Posterior cingulate gyrus (tissue), 11 donors: ENCODE data around the gene VAMP8.
"Not testable (repeated sequence)": the region's sequence is repeated elsewhere in the genome, so short reads cannot be mapped to it uniquely, and the experiment has no call there.

ENCODE experiments used
- DNase-seq, 10 donors: peaks; one replicate each; pipeline versions ENCODE4 v3.0.0 to v3.0.0-alpha.2; 2020 to 2021; ENCODE audit warnings: mixed read lengths in 3 of 10
- intact Hi-C: fragments of 100-400 bp; cut with DNase I; formaldehyde crosslinking; loops from one replicate; pipeline ENCODE4 v1.15.1; 2023

Gene VAMP8

DNA sequence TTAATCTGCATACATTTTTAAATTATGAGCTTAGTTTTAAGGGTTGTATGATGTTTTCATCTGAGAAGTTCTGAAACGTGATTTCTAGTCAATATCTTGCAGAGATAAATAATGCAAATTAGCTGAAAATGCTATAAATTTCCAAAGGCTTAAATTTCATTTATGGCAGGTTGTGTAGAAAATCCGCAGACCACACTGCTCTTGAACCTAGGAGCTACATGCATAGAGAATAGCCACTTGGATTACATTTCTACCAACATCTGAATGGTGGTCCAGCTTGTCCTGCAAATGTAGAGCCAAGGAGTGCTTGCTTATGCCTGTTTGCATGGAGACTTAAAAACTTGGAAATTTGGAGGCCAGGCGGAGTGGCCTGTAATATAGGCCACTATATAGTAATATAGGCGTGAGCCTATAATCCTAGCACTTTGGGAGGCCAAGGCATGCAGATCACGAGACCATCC, 31.6 kb upstream of the VAMP8 start:
- intact Hi-C loops, result no loop called here

DNA sequence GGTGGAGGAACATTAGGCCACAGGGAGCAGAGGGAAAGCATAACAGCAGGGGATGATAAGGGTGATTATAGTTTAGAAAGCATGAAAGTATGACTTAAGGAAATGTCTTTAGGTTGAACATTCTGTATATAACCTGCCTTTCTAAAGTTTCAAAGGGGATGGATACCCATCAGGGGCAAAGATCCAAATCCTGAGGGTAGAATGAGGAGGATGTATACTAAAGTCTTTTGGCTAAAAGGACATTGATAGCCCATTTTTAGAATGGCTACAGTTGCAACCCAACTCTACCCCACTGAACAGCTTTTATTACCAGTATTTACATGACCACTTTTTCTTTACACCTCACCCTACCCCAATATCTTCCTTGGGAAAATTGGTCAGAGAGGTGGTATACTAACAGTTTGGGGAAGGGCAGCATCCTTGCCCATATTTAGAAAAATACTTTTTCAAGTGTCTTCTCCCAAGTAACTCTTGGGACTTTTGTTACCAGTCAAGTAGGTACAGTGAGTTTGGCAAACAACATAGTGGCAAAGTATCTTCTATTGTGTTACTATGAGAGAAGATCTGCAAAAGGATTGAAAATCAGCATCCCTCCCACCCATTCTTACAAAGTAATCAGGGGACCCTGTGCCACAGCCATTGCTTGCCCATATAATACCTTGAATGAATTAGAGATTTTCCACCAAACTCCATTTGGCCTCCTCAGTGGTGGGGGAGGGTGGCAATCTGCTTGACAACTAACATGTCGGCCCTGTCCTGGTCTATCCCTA, 30.1 kb upstream of the VAMP8 start:
- intact Hi-C loops, result no loop called here
- no peak for DNase-seq

More for the DNA sequence above, 31.6 kb upstream of the VAMP8 start:
- no peak for DNase-seq

GRCh38 chr2:85547859-85548607, 29.4 kb upstream of the VAMP8 start:
- intact Hi-C loops, result no loop called here
- DNase-seq, result no peak

GRCh38 chr2:85548608-85548900, 28.8 kb upstream of the VAMP8 start:
- no peak for DNase-seq
- intact Hi-C loops, result no loop called here

- intact Hi-C loops, result no loop called here
- no peak for DNase-seq
Measured at GRCh38 chr2:85549095-85549494, 28.3 kb upstream of the VAMP8 start.

- no peak for DNase-seq
- intact Hi-C loops, result no loop called here
Measured at GRCh38 chr2:85549826-85550225, 27.6 kb upstream of the VAMP8 start.

DNA sequence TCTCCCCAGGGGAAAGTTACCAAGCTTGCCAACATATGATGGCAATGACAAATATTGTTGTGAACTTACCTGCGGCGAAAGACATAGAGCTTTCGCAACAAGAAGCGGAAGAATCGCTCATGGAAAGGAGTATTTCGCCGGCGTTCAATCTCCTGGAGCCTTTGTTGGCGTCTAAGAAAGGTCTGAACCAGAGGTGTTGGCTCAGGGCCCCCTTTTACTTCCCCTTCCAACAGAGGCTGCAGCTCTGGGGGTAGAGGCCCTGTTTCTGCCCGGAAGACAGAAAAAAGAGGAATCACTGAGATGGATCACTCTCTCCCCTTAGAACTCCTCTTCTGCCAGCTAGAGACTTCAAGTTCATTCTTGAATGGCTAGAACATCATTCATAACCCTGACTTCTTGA, 26.9 kb upstream of the VAMP8 start:
- intact Hi-C loops, result no loop called here
- DNase-seq, result no peak

DNA sequence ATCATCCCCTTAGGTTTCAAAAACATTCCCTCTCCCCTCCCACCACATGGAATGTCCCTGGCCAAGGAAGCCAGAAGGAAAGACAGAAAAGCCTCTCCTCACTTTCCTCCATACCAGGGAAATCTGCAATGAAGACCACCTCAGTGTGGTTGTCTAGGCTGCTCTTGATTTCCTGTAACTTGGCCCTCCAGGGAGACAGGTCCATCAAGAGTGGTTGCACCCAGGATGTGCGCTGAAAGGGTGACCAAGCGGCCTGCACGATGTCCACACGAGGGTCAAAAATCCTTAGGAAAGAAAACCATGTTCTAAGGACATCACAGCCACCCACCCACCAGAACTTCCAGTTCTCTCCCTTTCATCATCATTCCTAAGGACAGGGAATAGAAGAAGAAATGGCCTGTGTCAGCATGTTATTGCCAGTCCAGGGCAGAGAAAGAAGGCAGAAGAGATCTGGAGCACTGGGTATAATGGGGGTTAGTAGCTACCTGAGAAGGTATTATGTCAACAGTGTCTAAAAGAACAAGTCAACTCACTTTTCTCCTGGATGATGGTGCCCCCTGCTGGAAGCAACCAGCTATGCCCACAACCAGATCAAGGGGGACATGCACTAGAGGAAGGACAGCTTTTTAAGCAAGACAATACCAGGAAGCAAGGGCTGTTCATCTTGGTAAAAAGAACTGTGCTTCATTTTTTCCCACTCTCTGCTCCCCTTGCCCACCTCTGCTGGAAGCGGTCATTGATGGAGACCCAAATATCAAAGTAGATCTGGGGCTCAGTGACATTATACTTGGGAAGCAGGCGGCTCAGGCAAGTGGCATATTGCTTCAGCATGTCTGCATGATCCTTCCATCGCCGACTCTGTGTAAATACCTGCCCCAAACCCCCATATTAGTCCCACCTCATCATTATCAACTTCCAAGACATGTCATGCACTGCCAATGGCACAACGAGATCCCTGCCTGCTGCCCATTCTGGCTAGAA, 25.4 kb upstream of the VAMP8 start:
- DNase-seq, result peak; percentile 57 to 96 (median 89)

GRCh38 chr2:85553184-85553583, 24.2 kb upstream of the VAMP8 start:
- DNase-seq, result peak in 1 of 10 donors; percentile 75
- intact Hi-C loops, result no loop called here

More for the DNA sequence above, 25.4 kb upstream of the VAMP8 start:
- intact Hi-C loops, result loop anchor here (1.0 kb wide), 1 partner anchor 132 kb away; no protein-coding TSS in a partner anchor

GRCh38 chr2:85554980-85555612, 22.3 kb upstream of the VAMP8 start:
- intact Hi-C loops, result no loop called here

GRCh38 chr2:85557130-85557529, 20.3 kb upstream of the VAMP8 start:
- intact Hi-C loops, result no loop called here

More at GRCh38 chr2:85554980-85555612, 22.3 kb upstream of the VAMP8 start:
- DNase-seq, result no peak

GRCh38 chr2:85558160-85558559, 19.2 kb upstream of the VAMP8 start:
- intact Hi-C loops, result no loop called here
- DNase-seq, result no peak

More at GRCh38 chr2:85557130-85557529, 20.3 kb upstream of the VAMP8 start:
- DNase-seq, result no peak

DNA sequence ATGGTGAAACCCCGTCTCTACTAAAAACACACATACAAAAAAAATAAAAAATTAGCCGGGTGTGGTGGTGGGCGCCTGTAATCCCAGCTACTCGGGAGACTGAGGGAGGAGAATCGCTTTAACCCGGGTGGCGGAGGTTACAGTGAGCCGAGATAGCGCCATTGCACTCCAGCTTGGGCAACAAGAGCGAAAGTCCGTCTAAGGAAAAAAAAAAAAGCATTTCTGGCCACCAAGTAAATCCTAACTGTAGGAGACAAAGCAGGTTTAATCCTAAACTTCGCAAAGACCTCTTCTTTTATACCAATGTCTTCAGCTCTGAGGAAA, 17.0 kb upstream of the VAMP8 start:
- DNase-seq, result not testable (repeated sequence)
- intact Hi-C loops, result loop anchor here (2.0 kb wide), 1 partner anchor 34 kb away; the partner anchor contains the start of gene RNF181

GRCh38 chr2:85560812-85561279, 16.5 kb upstream of the VAMP8 start:
- intact Hi-C loops, result loop anchor here (2.0 kb wide), 1 partner anchor 34 kb away; the partner anchor contains the start of gene RNF181
- no peak for DNase-seq

DNA sequence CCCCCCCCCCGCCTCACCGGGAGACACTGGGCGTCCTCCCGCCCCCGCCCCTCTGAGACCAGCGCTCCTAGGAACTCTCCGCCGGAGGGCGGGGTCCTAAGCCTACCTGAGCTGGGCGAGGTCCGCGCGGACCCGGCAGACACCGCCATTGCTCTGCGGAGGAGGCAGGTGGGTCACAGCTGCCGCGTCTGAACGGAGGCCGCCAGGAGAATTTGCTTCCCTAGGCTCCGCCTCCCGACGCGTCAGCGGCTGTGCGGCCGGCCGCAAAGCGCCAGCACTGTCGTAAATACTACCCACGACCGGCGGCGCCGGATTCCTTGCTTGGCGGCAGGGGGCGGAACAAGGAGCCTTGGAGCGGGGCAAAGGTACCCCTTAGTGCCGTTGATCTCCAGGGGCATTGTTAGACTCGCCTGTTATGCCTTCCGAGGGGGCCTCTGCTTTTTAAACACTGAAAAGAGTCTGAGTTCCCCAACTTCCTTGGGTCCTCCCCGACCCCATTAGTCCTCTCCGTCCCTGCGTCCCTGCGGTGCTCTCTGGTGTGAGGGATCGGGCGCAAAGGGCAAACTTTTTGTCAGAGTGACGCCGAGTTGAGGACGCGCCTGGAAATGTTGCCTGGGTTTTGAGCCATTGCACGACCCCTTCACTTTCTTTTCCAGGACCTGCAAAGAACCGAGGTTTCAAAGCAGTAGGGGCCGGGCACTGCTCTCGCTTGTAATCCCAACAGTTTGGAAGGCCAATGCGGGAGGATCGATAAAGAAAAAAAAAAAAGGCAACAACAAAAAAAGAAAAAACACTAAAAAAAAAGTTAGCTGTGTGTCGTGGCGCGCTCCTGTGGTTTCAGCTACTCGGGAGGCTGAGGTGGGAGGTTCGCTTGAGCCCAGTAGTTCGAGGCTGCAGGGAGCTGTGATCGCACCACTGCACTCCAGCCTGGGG, 15.8 kb upstream of the VAMP8 start, which contains the start of gene GGCX:
Gene GGCX (minus strand): TSS at position 214 of the 933 bp plus-strand sequence. CDS start 65 bp downstream, at position 149.
- intact Hi-C loops, result loop anchor here (2.0 kb wide), 1 partner anchor 33 kb away; the partner anchor contains the start of gene RNF181
- DNase-seq, result peak; percentile 93 to 98 (median 95)

- no peak for DNase-seq
- intact Hi-C loops, result no loop called here
Measured at GRCh38 chr2:85564144-85564563, 13.2 kb upstream of the VAMP8 start.

DNA sequence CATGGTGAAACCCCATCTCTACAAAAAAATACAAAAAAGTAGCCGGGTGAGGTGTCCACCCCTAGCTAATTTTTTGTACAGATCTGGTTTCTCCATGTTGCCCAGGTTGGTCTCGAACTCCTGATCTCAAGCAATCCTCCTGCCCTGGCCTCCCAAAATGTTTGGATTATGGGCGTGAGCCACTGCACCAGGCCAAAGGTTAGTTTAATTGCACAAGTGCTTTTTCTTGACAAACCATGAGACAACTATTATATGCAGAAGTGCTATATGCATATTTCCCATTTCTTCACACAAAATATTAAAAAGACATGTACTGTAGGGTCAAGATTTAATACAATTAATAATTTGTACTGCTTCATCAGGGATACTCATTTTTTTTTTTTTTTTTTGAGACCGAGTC, 11.1 kb upstream of the VAMP8 start:
- no peak for DNase-seq
- intact Hi-C loops, result no loop called here

DNA sequence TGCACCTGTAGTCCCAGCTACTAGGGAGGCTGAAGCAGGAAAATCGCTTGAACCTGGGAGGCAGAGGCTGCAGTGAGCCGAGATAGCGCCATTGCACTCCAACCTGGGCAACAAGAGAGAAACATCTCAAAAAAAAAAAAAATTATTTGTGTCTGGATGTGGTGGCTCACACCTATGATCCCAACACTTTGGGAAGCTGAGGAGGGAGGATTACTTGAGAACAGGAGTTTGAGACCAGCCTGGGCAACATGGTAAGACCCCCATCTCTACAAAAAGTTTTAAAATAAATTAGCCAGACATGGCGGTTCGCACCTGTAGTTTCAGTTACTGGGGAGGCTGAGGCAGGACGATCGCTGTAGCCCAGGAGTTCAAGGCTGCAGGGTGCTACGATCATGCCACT, 1.6 kb upstream of the VAMP8 start:
- peak in 1 of 10 donors; percentile 5 for DNase-seq
- intact Hi-C loops, result no loop called here

DNA sequence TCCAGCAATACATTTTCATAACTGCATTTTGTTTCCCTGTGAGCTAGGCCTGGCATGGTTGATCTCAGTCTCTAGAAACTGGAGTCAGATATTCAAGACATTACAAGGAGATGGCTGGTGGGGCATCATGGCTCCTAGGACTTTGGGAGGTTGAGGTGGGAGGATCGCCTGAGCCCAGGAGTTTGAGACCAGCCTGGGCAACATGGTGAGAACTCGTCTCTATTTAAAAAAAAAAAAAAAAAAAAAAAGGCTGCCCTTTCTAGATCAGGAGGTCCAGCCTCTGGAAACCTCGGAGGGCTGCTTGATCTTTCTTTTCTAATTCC, 362 bp upstream of the VAMP8 start:
- intact Hi-C loops, result no loop called here
- peak in 1 of 10 donors; percentile 5 for DNase-seq
